RKO (cell line): ENCODE measurements around the gene CMPK1.
"Not testable (repeated sequence)": the region's sequence is repeated elsewhere in the genome, so short reads cannot be mapped to it uniquely, and the experiment has no call there.

ENCODE experiments used
- DNase-seq: peaks from one replicate; pipeline ENCODE4 v3.0.0-alpha.2; 2016; ENCODE audit warnings: low spot score

The CMPK1 gene

GRCh38 chr1:47333578-47333921, at the start of gene CMPK1:
Gene CMPK1 (plus strand): TSS chr1:47333790. CDS start chr1:47333946, 156 bp downstream.
- peak; percentile 83 for DNase-seq

- DNase-seq = not testable (repeated sequence)
Observed at GRCh38 chr1:47288116-47288515, 45.5 kb upstream of the CMPK1 start.

DNA sequence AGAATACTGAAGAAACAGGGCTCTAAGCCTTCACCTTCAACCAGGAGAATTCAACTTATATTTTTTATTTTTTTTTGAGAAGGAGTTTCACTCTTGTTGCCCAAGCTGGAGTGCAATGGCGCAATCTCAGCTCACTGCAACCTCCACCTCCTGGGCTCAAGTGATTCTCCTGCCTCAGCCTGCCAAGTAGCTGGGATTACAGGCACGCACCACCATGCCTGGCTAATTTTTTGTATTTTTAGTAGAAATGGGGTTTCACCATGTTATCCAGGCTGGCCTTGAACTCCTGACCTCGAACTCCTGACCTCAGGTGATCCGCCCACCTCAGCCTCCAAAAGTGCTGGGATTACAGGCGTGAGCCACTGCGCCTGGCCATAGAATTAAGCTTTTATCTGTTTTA, 38.7 kb upstream of the CMPK1 start:
- DNase-seq = not testable (repeated sequence)

GRCh38 chr1:47295579-47295978, 38.0 kb upstream of the CMPK1 start:
- DNase-seq = no peak

DNA sequence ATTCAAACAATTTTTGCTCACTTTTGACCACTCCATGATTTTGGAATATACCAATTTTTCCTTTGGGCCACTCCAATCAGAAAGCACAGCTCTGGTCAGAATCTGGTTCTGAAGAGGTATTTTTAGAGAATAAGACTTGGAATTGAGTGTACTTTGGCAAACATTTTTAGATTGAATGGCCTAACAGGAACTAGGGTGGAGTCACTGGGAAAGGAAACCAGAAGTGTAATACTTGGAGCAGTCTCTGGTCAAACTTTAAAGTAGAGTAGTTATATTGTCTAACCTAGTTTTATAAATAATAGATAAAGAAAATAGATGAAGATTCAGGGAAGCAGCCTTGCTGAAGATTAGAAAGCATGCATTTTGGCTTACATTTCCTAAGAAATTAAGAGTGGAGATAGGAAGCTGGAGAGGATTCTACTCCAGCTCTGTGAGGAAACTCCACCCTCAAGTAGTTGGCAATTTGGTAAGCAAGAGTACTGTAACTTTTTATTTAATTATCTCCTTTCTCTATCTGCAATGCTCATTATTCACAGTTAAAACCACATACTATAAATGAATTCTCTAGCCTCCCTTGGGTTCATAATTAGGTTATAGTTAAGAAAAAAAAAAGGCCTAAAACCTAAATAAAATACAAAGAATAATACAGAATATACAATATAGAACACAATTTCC, 35.4 kb upstream of the CMPK1 start:
- DNase-seq = no peak

DNA sequence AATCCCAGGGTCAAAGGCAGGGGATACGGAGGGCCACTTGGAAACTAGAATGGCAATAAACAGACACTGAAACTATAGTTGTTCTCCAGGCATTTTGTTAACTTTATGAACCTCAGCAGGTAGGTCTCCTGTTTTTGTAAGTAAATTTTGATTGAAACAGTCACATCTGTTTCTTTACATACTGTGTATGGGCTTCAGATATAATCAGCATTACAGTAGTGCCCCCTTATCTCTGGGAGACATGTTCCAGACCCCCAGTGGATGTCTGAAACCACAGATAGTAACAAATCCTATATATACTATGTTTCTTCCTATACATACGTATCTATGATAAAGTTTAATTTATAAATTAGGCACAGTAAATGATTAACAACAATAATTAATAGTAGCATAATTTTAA, 31.1 kb upstream of the CMPK1 start:
- no peak for DNase-seq

DNA sequence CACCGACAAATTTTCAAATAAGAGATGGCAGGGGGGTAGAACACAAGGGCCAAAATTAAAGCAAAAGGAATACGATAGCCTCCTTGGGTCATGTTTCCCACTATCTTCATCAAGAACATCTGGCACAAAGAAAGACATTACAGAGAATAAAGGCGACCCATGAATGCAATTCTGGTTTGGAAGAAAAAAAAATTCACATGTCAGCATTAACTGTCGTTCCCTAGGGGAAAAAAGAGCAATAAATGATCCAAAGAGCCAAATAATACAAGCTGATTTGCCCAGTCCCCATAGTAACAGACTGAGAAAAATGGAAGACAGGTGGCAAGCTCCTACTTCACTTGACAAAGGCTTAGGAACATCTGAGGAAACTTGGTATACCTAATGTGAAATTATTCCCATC, 24.2 kb upstream of the CMPK1 start:
- no peak for DNase-seq

DNA sequence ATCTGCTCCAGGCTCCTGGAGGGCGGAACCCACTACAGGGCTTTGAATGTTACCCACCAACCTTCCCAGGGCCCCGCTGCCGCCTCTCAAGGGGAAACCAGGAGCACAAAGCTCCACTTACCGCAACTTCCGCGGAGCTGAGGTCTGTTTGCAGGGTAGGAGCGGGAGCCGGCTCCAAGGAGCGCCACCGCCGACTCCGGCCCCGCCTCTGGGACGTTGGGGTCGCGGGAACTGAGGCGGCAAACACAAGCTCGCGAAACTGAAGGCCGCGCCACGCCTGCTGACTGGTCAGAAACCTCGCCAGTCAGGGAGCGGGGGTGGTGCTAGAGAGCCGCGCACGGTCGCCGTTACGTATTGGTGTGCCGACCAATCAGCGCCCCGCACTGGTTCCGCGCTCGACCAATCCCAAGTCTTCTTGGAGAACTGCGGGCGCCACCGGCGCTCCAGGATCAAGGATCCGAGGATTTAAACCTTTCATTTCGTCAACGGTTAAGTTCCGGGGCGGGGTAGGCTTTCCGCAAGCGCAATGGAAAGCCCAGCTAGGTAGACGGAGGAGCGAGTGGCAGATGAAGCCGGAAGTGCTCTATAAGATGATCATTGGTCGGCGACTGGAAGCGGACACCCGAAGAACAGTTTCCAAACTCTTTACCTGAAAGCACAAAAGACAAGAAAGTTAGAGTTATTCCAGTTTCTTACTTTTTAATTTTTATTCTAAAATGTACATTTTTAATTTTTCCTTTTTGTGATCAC, 19.5 kb upstream of the CMPK1 start, which contains the start of gene STIL:
Gene STIL, minus strand, starts transcription at position 233 of the 750 bp plus-strand sequence. CDS start 3,828 bp downstream, outside the sequence.
- DNase-seq = peak; percentile 99

DNA sequence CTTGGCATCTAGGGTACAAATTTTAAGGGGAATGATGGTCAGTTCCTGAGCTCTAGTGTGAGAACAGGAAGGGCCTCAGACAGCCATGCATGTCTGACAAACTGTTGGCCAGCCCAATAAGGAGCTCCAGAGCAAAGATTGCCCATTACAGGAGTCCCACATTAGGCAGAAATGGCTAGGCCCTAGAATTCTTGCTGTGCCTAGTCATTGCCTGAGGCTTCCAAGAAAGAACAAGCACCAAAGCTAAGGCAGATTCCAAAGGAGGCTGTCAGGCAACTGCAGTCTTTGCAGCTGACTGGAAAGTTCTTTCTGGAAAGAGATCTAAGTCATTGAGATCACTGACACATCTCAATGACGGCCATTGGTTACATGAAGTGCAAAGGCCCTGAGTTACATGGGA, 15.7 kb upstream of the CMPK1 start:
- peak; percentile 57 for DNase-seq

- not testable (repeated sequence) for DNase-seq
Observed at GRCh38 chr1:47319968-47320367, 13.6 kb upstream of the CMPK1 start.

- no peak for DNase-seq
Observed at GRCh38 chr1:47323599-47324031, 10.0 kb upstream of the CMPK1 start.

DNA sequence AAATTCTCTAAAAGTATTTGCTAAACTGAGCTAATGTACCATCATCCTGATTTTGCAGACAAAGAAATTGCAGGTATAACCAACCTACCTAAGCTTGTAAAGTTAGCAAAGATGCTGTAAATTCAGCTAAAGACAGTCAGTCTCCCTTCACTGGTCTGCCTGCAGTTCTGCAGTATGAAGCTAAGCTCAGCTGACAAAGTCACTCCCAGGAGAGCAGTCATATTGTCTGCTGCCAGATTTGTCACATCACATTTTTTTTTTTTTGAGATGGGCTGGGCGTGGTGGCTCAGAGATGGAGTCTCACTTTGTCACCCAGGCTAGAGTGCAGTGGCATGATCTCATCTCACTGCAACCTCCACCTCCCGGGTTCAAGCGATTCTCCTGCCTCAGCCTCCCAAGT, 8.9 kb upstream of the CMPK1 start:
- DNase-seq = no peak

DNA sequence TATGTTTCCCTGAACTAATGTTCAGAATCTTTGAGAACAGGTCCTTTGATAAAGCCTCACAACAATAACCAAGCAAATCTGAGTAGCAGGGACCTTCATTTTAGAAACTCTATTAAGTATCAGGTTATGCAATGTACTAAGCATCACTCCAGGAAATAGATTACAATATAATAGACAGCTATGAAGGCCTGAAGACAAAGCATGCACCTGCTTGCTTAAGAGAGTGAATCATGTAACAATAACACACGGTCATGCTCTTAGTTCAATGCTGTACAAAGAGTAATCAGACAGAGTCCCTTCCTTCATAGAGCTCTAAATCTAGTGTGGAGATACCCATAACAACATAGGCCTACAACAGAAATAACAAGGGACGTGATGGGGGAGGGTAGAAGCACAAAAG, 8.1 kb upstream of the CMPK1 start:
- peak; percentile 20 for DNase-seq

GRCh38 chr1:47326271-47326670, 7.3 kb upstream of the CMPK1 start:
- no peak for DNase-seq

DNA sequence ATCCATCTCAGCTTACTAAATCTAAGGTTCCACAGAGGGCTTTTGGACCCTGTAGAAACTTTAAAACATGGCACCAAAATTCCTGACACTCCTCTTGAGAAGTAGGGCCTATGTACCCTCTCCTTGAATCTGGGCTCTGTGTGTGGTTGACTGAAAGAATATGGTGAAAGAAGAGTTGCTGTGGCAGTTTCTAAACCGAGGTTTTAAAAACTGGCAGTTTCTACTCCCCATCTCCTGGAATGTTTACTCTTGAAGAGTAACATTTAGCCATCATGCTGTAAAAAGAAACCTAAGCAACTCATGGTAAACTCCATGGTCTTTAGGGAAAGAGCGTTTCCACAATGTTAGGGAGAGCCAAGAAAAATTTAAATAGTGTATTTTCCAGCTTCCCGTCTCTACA, 4.6 kb upstream of the CMPK1 start:
- DNase-seq = no peak

GRCh38 chr1:47330212-47330611, 3.4 kb upstream of the CMPK1 start:
- no peak for DNase-seq

DNA sequence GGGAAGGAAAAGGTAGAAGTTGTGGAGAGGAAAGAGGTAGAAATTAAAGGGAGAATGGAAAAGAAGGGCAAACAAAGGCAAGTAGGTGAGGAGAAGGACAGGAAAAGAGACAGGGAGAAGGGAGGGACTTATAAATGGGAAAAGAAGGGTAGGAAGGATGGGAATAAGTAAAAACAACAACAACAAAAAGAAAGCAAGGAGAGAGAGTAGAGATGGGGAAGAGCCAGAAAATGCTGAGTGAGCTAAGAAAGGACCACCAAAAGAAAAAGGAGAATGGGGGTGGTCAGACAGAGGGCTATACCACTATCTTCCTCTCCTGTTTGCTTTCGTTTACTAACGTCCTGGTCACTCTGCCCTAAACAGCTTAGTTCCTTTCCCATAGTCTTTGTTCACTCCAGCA, 1.7 kb upstream of the CMPK1 start:
- no peak for DNase-seq

DNA sequence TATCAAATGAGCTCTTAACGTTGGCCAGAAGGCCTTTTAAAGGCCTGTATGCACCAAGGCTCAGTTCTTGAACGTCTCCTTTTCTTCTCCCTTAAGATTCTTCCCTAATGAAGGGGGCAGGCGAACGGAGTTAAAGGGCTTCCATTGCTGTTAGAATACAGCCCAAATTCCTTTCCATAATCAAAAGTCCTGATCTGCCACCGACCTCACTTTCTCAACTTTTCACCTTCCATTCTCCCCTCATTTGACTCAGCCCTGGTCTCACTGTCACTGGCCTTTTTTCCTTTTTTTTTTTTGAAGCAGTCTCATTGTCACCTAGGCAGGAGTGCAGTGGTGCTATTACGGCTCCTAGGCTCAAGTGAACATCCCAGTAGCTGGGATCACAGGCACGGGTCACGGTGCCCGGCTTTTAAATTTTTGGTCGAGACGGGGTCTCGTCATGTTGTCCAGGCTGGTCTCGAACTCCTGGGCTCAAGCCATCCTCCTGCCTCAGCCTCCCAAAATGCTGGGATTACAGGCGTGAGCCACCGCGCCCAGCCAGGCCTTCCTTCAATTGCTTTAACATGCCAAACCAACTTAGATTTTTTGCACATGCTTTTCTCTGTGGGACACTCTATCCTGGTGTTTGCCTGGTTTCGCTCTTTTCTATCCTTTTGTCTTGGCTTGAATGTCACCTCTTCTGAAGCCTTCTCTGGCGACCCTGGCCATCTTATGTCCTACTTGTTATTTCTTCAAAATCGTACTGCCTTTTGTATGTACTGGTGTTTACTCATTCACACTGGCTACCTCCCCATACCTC, 612 bp upstream of the CMPK1 start:
- no peak for DNase-seq

- DNase-seq = peak; percentile 83
Observed at GRCh38 chr1:47333922-47334764, 553 bp downstream of the CMPK1 start.

DNA sequence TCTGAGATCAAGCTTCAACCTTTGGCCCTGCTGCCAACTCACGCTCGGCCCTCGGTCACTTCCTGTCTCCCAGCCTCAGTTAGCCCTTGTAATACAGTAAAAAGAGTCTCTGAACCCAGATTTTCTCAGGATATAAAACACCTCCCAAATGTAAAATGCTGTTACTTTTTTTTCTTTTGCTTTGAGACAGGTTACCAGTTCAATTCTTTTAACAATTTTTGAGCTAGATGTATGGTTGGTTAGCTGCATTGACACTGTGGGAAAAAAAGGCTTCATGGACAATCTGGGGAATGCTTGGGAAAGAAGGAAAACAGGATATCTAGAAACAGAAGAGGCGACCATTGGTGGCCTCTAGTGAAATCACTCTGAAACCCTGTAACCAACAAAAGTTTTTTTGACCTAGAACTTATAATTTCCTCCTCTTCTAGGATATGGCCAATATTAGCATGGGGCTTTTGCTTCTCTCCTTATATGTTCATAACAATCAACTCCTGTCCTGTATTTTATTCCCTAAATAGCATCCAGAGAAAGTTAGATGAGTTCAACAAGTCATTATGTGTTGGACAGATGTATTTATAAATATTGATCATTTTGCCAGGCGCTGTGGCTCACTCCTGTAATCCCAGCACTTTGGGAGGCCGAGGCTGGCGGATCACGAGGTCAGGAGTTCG, 1.3 kb downstream of the CMPK1 start:
- peak; percentile 91 for DNase-seq

- DNase-seq = no peak
Observed at GRCh38 chr1:47337350-47337749, 3.8 kb downstream of the CMPK1 start.
